Measurements from ENCODE around the gene IL24. TPM values are rescaled to one million over a fixed set of nuclear protein-coding genes. Genes with fewer than 3 reads are reported as not detected.

The IL24 gene
- total and polyA plus RNA-seq, 12 donors, result 0.26 TPM; not detected in 11

DNA sequence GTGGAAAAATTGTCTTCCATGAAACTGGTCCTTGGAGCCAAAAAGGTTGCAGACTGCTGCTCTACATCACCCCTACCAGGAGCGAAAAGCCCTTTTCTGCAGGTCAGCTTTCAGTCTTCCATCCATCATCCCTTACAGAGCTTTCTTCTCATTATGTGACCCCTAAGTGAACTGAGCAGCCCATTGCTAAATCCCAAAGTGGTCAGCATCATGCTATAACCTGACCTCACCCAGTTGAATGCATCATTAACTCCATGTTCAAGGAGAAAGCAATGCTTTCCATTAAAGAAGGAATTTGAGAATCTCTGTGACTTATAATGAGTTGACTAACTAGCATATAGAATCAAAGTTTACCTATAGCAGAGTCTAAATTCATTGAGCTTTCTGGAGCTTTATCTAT is 10.4 kb upstream of the IL24 start:
- Histone ChIP-seq H3K4me3 (no peak overlapping the region), H3K27ac (no peak overlapping the region), H3K4me1 (peaks cover 0 to 30% (median 8%) of the 10 kb centered on the region in 9 donors), H3K36me3 (no peaks in the 10 kb centered on the region), H3K27me3 (peaks cover 0 to 20% (median 4%) of the 10 kb centered on the region in 7 donors), H3K9me3 (no peaks in the 10 kb centered on the region)
- 100% methylated on average over 1 of the region's 1 CpG for WGBS, 2 donors
- ATAC-seq (no peak), DNase-seq (no peak)
- TF ChIP-seq, protein P1, sequence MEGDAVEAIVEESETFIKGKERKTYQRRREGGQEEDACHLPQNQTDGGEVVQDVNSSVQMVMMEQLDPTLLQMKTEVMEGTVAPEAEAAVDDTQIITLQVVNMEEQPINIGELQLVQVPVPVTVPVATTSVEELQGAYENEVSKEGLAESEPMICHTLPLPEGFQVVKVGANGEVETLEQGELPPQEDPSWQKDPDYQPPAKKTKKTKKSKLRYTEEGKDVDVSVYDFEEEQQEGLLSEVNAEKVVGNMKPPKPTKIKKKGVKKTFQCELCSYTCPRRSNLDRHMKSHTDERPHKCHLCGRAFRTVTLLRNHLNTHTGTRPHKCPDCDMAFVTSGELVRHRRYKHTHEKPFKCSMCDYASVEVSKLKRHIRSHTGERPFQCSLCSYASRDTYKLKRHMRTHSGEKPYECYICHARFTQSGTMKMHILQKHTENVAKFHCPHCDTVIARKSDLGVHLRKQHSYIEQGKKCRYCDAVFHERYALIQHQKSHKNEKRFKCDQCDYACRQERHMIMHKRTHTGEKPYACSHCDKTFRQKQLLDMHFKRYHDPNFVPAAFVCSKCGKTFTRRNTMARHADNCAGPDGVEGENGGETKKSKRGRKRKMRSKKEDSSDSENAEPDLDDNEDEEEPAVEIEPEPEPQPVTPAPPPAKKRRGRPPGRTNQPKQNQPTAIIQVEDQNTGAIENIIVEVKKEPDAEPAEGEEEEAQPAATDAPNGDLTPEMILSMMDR (IDR thresholded peaks at IDR 0.05), result no peak
- intact Hi-C loops (cut with DNase I), result no loop called here

DNA sequence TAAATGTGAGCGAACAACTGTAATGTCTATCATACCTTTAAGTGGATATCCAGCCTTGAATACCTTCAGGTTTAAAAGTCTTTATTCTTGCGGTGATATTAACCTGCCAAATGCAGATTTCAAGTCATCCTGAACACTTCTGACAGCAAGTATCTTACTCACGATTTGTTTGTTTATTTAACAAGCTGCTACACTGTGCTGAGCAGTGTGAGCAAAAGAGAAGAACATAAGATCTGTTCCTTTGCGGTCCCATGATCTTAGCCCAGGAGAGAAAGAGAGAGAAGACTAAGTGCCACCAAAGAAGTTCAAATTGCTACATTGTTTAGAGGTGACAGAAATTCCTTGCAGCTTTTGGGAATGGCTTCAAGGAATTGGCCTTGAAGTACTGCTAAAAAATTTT is 9.5 kb upstream of the IL24 start:
- WGBS, 2 donors, result 80 to 83% methylated on average over 4 of the region's 4 CpGs
- H3K4me3 ChIP-seq, result no peak overlapping the region
- H3K4me1 ChIP-seq, result peaks cover 0 to 30% (median 8%) of the 10 kb centered on the region in 9 donors
- peaks cover 0 to 20% (median 4%) of the 10 kb centered on the region in 7 donors for H3K27me3 ChIP-seq
- intact Hi-C loops (cut with DNase I), result no loop called here
- H3K27ac ChIP-seq, result no peak overlapping the region
- TF ChIP-seq, protein P1 (IDR thresholded peaks at IDR 0.05), result no peak
- no peaks in the 10 kb centered on the region for H3K9me3 ChIP-seq
- H3K36me3 ChIP-seq, result no peaks in the 10 kb centered on the region
- ATAC-seq, result no peak
- no peak for DNase-seq

DNA sequence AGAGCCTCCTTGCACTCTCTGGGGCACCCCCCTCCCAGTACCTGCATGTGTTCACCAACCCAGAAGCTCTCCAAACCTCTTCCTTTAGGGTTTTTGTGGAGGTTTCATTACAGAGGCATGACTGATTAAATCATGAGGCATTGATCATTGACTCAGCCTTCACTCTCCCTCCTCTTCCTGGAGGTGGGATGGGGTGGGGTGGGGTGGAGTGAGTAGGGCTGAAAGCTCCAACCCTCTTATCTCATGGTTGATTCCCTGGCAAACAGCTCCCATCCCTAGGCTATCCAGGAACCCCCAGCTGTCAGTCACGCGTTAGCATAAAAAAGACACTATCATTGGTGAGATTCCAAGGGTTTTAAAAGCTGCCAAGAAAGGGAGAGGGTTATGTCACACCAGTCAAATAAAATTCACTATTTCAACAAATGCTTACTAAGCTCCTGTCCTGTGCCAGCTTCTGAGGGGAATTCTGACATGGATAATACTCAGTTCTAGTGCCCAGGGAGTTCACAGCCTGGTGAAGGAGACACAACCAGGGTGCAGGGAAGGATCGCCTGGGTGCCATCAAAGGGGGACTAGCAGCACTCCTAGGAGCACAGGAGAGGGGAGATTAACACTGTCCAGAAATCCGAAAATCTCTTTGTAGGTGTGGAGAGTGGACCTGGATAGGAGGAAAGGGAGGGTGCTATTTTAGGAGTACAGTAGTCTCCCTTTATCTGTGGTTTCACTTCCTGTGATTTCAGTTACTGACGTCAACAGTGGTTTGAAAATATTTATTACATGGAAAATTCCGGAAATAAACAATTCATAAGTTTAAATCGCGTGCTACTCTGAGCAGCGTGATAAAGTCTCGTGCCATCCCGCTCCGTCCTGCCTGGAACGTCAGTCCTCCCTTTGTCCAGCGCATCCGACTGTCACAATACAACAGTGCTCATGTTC is 6.8 kb upstream of the IL24 start:
- no peak for DNase-seq
- intact Hi-C loops (cut with DNase I), result no loop called here
- ATAC-seq, result peak in 7 of 8 donors; percentile 47 to 83 (median 64)

DNA sequence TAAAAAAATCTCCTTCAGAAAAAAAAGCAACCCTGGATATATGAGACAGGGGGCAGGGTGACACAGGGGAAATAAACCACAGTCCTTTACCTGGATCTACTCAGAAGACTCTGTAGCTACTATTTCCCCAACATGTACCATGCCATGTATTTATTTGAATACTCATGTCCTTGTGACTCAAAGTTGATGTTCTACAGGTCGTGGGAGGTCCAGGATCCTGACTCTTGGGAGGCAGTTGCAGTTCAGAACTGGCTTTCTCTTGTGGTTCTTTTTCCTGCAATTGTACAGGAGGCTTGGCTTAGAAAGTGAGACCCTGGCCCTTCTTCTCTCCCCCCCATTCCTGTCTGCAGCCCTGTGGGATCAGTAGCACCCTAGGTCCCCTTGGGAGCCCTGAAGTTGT is 5.8 kb upstream of the IL24 start:
- Histone ChIP-seq H3K9me3 (no peaks in the 10 kb centered on the region), H3K27ac (peak overlapping the region in 1 of 10 donors; percentile 50), H3K27me3 (peaks cover 0 to 20% (median 4%) of the 10 kb centered on the region in 7 donors), H3K36me3 (no peaks in the 10 kb centered on the region), H3K4me1 (peaks cover 0 to 23% (median 8%) of the 10 kb centered on the region in 9 donors), H3K4me3 (no peak overlapping the region)
- WGBS, 2 donors, result 73 to 88% methylated on average over 1 of the region's 1 CpG
- ATAC-seq (no peak), DNase-seq (no peak)
- intact Hi-C loops (cut with DNase I), result no loop called here
- TF ChIP-seq, protein P1 (IDR thresholded peaks at IDR 0.05), result no peak

More for the DNA sequence above, 6.8 kb upstream of the IL24 start:
- H3K27ac ChIP-seq, result peak overlapping the region in 1 of 10 donors; percentile 58
- H3K4me3 ChIP-seq, result peak overlapping the region in 1 of 10 donors; percentile 20
- TF ChIP-seq, protein P1 (IDR thresholded peaks at IDR 0.05), result no peak
- H3K9me3 ChIP-seq, result no peaks in the 10 kb centered on the region
- peaks cover 0 to 23% (median 8%) of the 10 kb centered on the region in 9 donors for H3K4me1 ChIP-seq
- H3K27me3 ChIP-seq, result peaks cover 0 to 20% (median 4%) of the 10 kb centered on the region in 7 donors
- no peaks in the 10 kb centered on the region for H3K36me3 ChIP-seq
- WGBS, 2 donors, result 39 to 53% methylated on average over 15 of the region's 15 CpGs

Measured in heart right ventricle (tissue), 16 donors.